Ascending aorta (tissue), 2 donors: ENCODE data around the gene CDCP1. TPM values are rescaled to one million over a fixed set of nuclear protein-coding genes. Genes with fewer than 3 reads are reported as not detected.

Source experiments
- DNase-seq, 2 donors: peaks; one replicate each; pipeline ENCODE4 v3.0.0-alpha.2; 2019; ENCODE audit warnings: low spot score in 2 of 2
- H3K27ac ChIP-seq, 2 donors: fragments of 200-600 bp; sonication (generic); one replicate each; pipeline ENCODE4 v1.5.1; 2016 to 2017; ENCODE audit warnings: mild to moderate bottlenecking in 1 of 2
- H3K27me3 ChIP-seq: fragments of 200-600 bp; sonication (generic); one replicate; pipeline ENCODE4 v1.5.1; 2017
- H3K36me3 ChIP-seq, 2 donors: fragments of 200-600 bp; sonication (generic); one replicate each; pipeline ENCODE4 v1.5.1; 2016
- H3K4me1 ChIP-seq, 2 donors: fragments of 200-600 bp; sonication (generic); one replicate each; pipeline ENCODE4 v1.5.1; 2016 to 2017; ENCODE audit warnings: mild to moderate bottlenecking in 1 of 2
- H3K4me3 ChIP-seq, 2 donors: fragments of 200-600 bp; sonication (generic); one replicate each; pipeline ENCODE4 v1.5.1; 2016 to 2017; ENCODE audit warnings: mild to moderate bottlenecking in 1 of 2
- H3K9me3 ChIP-seq, 2 donors: fragments of 200-600 bp; sonication (generic); one replicate each; pipeline ENCODE4 v1.5.1; 2016
- CTCF ChIP-seq, 3 experiments: fragments of 200-600 bp in 2 of 3; fragments of 450-650 bp in 1 of 3; sonication (generic) in 2 of 3; IDR thresholded peaks; one replicate each; pipeline ENCODE4 v1.5.1; 2016 to 2019; ENCODE audit warnings: antibody characterized with exemption in 3 of 3, mild to moderate bottlenecking in 1 of 3, moderate library complexity in 1 of 3
- intact Hi-C: fragments of 100-400 bp; cut with DNase I; formaldehyde crosslinking; loops from one replicate; pipeline ENCODE4 v1.15.1; 2023
- total RNA-seq: library from RNA; depleted of rRNA; stranded (reverse); fragments of >200 nt; gene quantifications from one replicate; pipeline ENCODE4 v1.1.0, GENCODE V29; 2016

The CDCP1 gene
- total RNA-seq, 1 donor from 2014 or later, result 3.0 TPM

GRCh38 chr3:45049807-45050206, 96.4 kb downstream of the CDCP1 start:
- no peak for TF ChIP-seq CTCF (IDR thresholded peaks at IDR 0.05)
- DNase-seq, result no peak
- Histone ChIP-seq H3K4me3 (no peak overlapping the region), H3K27ac (no peak overlapping the region), H3K27me3 (no peaks in the 10 kb centered on the region), H3K36me3 (no peaks in the 10 kb centered on the region), H3K9me3 (no peaks in the 10 kb centered on the region), H3K4me1 (no peaks in the 10 kb centered on the region)
- intact Hi-C loops, result no loop called here

- TF ChIP-seq CTCF (IDR thresholded peaks at IDR 0.05), result no peak
- intact Hi-C loops, result no loop called here
- Histone ChIP-seq H3K36me3 (no peaks in the 10 kb centered on the region), H3K4me1 (no peaks in the 10 kb centered on the region), H3K9me3 (no peaks in the 10 kb centered on the region), H3K27ac (no peak overlapping the region), H3K4me3 (no peak overlapping the region), H3K27me3 (no peaks in the 10 kb centered on the region)
- no peak for DNase-seq
These were observed 97.9 kb downstream of the CDCP1 start for GRCh38 chr3:45048244-45048643.

- H3K27me3 ChIP-seq, result no peaks in the 10 kb centered on the region
- no peaks in the 10 kb centered on the region for H3K9me3 ChIP-seq
- intact Hi-C loops, result loop anchor here (5.0 kb wide), 1 partner anchor 68 kb away; no protein-coding TSS in a partner anchor
- H3K4me1 ChIP-seq, result no peaks in the 10 kb centered on the region
- peak in 2 of 3 experiments; percentile 14 to 38 for TF ChIP-seq CTCF (IDR thresholded peaks at IDR 0.05)
- DNase-seq, result no peak
- H3K36me3 ChIP-seq, result no peaks in the 10 kb centered on the region
- peak overlapping the region; percentile 9 to 64 for H3K27ac ChIP-seq
- H3K4me3 ChIP-seq, result no peak overlapping the region
These were observed 102.4 kb downstream of the CDCP1 start for GRCh38 chr3:45043728-45044299.

- intact Hi-C loops, result loop anchor here (5.0 kb wide), 1 partner anchor 70 kb away; no protein-coding TSS in a partner anchor
- Histone ChIP-seq H3K36me3 (no peaks in the 10 kb centered on the region), H3K9me3 (no peaks in the 10 kb centered on the region)
These were observed 104.0 kb downstream of the CDCP1 start for GRCh38 chr3:45042162-45042561.

GRCh38 chr3:45041666-45042065, 104.5 kb downstream of the CDCP1 start:
- H3K36me3 ChIP-seq, result no peaks in the 10 kb centered on the region
- no peaks in the 10 kb centered on the region for H3K27me3 ChIP-seq
- no peak for TF ChIP-seq CTCF (IDR thresholded peaks at IDR 0.05)
- peaks cover 0 to under 1% of the 10 kb centered on the region in 2 donors for H3K4me1 ChIP-seq
- H3K4me3 ChIP-seq, result no peak overlapping the region
- intact Hi-C loops, result loop anchor here (1.0 to 5.0 kb wide), 2 partner anchors 71 to 169 kb away; no protein-coding TSS in a partner anchor
- no peak overlapping the region for H3K27ac ChIP-seq
- H3K9me3 ChIP-seq, result no peaks in the 10 kb centered on the region
- DNase-seq, result no peak

More at GRCh38 chr3:45042162-45042561, 104.0 kb downstream of the CDCP1 start:
- TF ChIP-seq CTCF (IDR thresholded peaks at IDR 0.05), result no peak
- Histone ChIP-seq H3K27me3 (no peaks in the 10 kb centered on the region), H3K4me3 (no peak overlapping the region), H3K27ac (no peak overlapping the region), H3K4me1 (no peaks in the 10 kb centered on the region)
- DNase-seq, result no peak
